CD4-positive, CD25-positive, alpha-beta regulatory T cell (primary cell): ENCODE data around the gene OSBPL2. TPM values are rescaled to one million over a fixed set of nuclear protein-coding genes. Genes with fewer than 3 reads are reported as not detected.

ENCODE experiments used
- ATAC-seq, 2 donors: fragments of 150-1000 bp; cut with Tn5 transposase; one replicate each; pipeline ENCODE4 v1.10.0; 2021; ENCODE audit warnings: low read depth in 2 of 2, moderate number of reproducible peaks in 2 of 2, moderate library complexity in 1 of 2
- DNase-seq, 3 donors: peaks; one replicate each; pipeline versions ENCODE4 v3.0.0 to v3.0.0-alpha.2; 2012 to 2022; ENCODE audit warnings: mixed read lengths in 1 of 3
- H3K27ac ChIP-seq: one replicate; pipeline ENCODE4 v1.7.0; 2013; ENCODE audit warnings: mild to moderate bottlenecking, low read length; ENCODE audit not compliant: insufficient read depth, poor library complexity, severe bottlenecking
- H3K27me3 ChIP-seq: one replicate; pipeline ENCODE4 v1.7.0; 2013; ENCODE audit warnings: low read length; ENCODE audit not compliant: control insufficient read depth, insufficient read depth
- H3K36me3 ChIP-seq: one replicate; pipeline ENCODE4 v1.7.0; 2013; ENCODE audit warnings: mild to moderate bottlenecking, low read length, moderate library complexity; ENCODE audit not compliant: control insufficient read depth, insufficient read depth
- H3K4me1 ChIP-seq: 2 replicates; pipeline ENCODE4 v1.7.0; 2013; ENCODE audit warnings: mild to moderate bottlenecking, low read length; ENCODE audit not compliant: insufficient read depth, control insufficient read depth, poor library complexity, severe bottlenecking
- H3K4me3 ChIP-seq: one replicate; pipeline ENCODE4 v1.7.0; 2013; ENCODE audit warnings: low read depth, mild to moderate bottlenecking, low read length, moderate library complexity
- H3K9me3 ChIP-seq, 2 experiments: 1 replicate in 1 of 2; 2 replicates in 1 of 2; pipeline ENCODE4 v1.7.0; 2013; ENCODE audit warnings: low read length in 2 of 2, mild to moderate bottlenecking in 1 of 2, moderate library complexity in 1 of 2; ENCODE audit not compliant: control insufficient read depth in 2 of 2
- H3K27ac Mint-ChIP-seq, 3 donors: one replicate each; pipeline ENCODE4 v1.8.0; 2020 to 2022; ENCODE audit warnings: mild to moderate bottlenecking in 3 of 3, mixed read lengths in 3 of 3, moderate library complexity in 2 of 3
- H3K27me3 Mint-ChIP-seq: one replicate; pipeline ENCODE4 v1.8.0; 2022; ENCODE audit warnings: mild to moderate bottlenecking, mixed read lengths
- H3K36me3 Mint-ChIP-seq: one replicate; pipeline ENCODE4 v1.8.0; 2020; ENCODE audit warnings: mixed read lengths
- H3K4me1 Mint-ChIP-seq, 4 donors: one replicate each; pipeline ENCODE4 v1.8.0; 2020 to 2022; ENCODE audit warnings: mixed read lengths in 4 of 4, mild to moderate bottlenecking in 1 of 4
- H3K4me3 Mint-ChIP-seq, 4 donors: one replicate each; pipeline ENCODE4 v1.8.0; 2020 to 2022; ENCODE audit warnings: mild to moderate bottlenecking in 4 of 4, mixed read lengths in 4 of 4, moderate library complexity in 3 of 4
- H3K9me3 Mint-ChIP-seq, 7 donors: one replicate each; pipeline ENCODE4 v1.8.0; 2020 to 2022; ENCODE audit warnings: mixed read lengths in 7 of 7, mild to moderate bottlenecking in 3 of 7, moderate library complexity in 2 of 7
- polyA plus RNA-seq, 4 donors: library from polyadenylated mRNA; unstranded; fragments of 300-500 nt; fragmentation: Illumina TruSeq; gene quantifications; one replicate each; pipeline ENCODE4 v1.2.3, GENCODE V29; 2021
- total RNA-seq: library from RNA; stranded (reverse); gene quantifications from one replicate; pipeline ENCODE4 v1.2.3, GENCODE V29; 2022

Gene OSBPL2
- total and polyA plus RNA-seq, 5 donors from 2014 or later = 19.3 to 85.2 (median 23.2) TPM

DNA sequence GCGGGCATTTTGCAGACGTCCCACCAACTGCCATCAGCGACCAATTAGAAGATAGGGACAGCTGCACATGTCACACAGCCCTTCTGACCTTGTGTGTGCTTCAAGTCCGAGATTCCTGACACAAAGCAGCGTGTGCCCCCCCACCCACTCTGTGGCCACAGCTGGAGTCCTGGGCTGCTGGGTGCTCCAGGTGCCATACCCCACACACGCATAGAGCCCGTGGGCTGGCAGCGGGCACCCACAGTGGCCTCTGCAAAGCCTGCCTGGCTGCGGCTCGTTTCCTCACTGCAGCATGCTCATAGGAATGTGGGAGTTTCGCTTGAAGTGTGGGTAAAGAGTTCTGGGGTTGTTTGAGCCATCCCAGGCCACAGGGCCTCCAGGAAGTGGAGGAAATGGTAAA is 62.0 kb downstream of the OSBPL2 start:
- ATAC-seq = no peak

GRCh38 chr20:62301111-62301668 is 62.9 kb downstream of the OSBPL2 start:
- Histone ChIP-seq H3K27me3 (no peaks in the 10 kb centered on the region), H3K9me3 (no peaks in the 10 kb centered on the region), H3K4me1 (peaks cover 31% of the 10 kb centered on the region), H3K27ac (peak overlapping the region; percentile 92), H3K36me3 (peaks cover 18% of the 10 kb centered on the region), H3K4me3 (no peak overlapping the region)
- peaks cover 5 to 31% (median 15%) of the 10 kb centered on the region in 4 donors for H3K4me1 Mint-ChIP-seq
- ATAC-seq (no peak), DNase-seq (no peak)
- H3K36me3 Mint-ChIP-seq = peaks cover 6% of the 10 kb centered on the region
- no peaks in the 10 kb centered on the region for H3K27me3 Mint-ChIP-seq
- H3K4me3 Mint-ChIP-seq = peak overlapping the region; percentile 9 to 97 (median 75)
- H3K9me3 Mint-ChIP-seq = no peaks in the 10 kb centered on the region
- H3K27ac Mint-ChIP-seq = peak overlapping the region in 2 of 3 donors; percentile 40 to 93

More for the DNA sequence above, 62.0 kb downstream of the OSBPL2 start:
- Histone ChIP-seq H3K27me3 (no peaks in the 10 kb centered on the region), H3K4me1 (peaks cover 25% of the 10 kb centered on the region), H3K4me3 (no peak overlapping the region), H3K36me3 (peaks cover 17% of the 10 kb centered on the region), H3K9me3 (no peaks in the 10 kb centered on the region), H3K27ac (no peak overlapping the region)
- H3K36me3 Mint-ChIP-seq = peaks cover 3% of the 10 kb centered on the region
- H3K4me3 Mint-ChIP-seq = no peak overlapping the region
- DNase-seq = no peak
- no peaks in the 10 kb centered on the region for H3K27me3 Mint-ChIP-seq
- no peaks in the 10 kb centered on the region for H3K9me3 Mint-ChIP-seq
- H3K4me1 Mint-ChIP-seq = peaks cover 5 to 25% (median 14%) of the 10 kb centered on the region in 4 donors
- H3K27ac Mint-ChIP-seq = no peak overlapping the region

- Mint-ChIP-seq H3K27me3 (no peaks in the 10 kb centered on the region), H3K36me3 (peaks cover 6% of the 10 kb centered on the region), H3K27ac (peak overlapping the region; percentile 93 to 100 (median 98)), H3K9me3 (no peaks in the 10 kb centered on the region), H3K4me3 (peak overlapping the region; percentile 87 to 97 (median 96)), H3K4me1 (peaks cover 5 to 31% (median 15%) of the 10 kb centered on the region in 4 donors)
- ATAC-seq (peak; percentile 48 to 52), DNase-seq (peak; percentile 74 to 95 (median 82))
- H3K36me3 ChIP-seq = peaks cover 23% of the 10 kb centered on the region
- no peaks in the 10 kb centered on the region for H3K27me3 ChIP-seq
- peak overlapping the region; percentile 92 for H3K27ac ChIP-seq
- H3K9me3 ChIP-seq = no peaks in the 10 kb centered on the region
- H3K4me1 ChIP-seq = peaks cover 31% of the 10 kb centered on the region
- peak overlapping the region; percentile 59 for H3K4me3 ChIP-seq
These were observed 63.5 kb downstream of the OSBPL2 start for GRCh38 chr20:62301773-62302340.

DNA sequence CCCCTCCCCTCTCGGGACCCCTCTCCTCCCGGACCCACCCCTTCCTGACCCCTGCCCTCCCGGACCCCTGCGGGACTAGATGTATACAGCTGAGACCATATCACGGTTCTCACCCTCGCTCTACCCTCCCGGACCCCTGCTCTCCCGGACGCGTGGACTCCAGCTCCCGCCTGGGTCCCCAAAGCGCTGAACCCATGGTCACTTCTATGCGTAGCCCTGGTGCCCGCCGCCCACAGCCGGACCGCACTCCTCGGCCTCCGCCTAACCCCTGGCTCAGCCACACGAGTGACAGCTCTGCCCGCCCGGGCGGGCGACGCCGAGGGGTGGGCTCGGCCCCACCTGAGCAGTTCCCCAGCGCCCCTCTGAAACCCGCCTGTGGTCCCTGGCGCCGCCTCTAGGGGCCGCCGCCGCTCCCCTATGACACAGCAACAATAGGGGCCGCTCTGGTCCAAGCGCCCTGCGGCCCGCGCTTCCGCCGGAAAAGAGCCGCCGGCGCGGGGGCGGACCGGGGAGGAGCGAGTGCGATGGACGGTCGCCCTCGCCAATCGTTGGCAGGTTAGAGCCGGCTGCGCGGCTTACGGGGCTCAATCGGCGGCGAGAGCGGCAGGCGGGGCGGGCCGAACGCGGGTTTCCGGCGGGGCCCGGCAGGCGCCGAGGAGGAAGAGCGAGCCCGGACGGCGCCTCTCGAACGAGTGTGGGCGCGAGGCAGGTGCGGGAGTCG is 64.2 kb downstream of the OSBPL2 start, which contains the start of gene ADRM1:
TSS of gene ADRM1 (plus strand) at position 657 of the 721 bp plus-strand sequence. CDS start 572 bp downstream, outside the sequence.
- peak within 1 kb of the TSS; percentile 87 to 97 (median 96) for H3K4me3 Mint-ChIP-seq
- H3K4me1 ChIP-seq = peaks cover 31% of the 10 kb centered on the region
- H3K4me3 ChIP-seq = peak within 1 kb of the TSS; percentile 70
- ATAC-seq (peak; percentile 91 to 94), DNase-seq (peak; percentile 92 to 97 (median 97))
- peaks cover 6% of the 10 kb centered on the region for H3K36me3 Mint-ChIP-seq
- H3K27me3 Mint-ChIP-seq = no peaks in the 10 kb centered on the region
- peak within 1 kb of the TSS; percentile 93 to 100 (median 98) for H3K27ac Mint-ChIP-seq
- H3K27ac ChIP-seq = peak within 1 kb of the TSS; percentile 92
- H3K4me1 Mint-ChIP-seq = peaks cover 5 to 31% (median 15%) of the 10 kb centered on the region in 4 donors
- H3K27me3 ChIP-seq = no peaks in the 10 kb centered on the region
- H3K36me3 ChIP-seq = peaks cover 29% of the 10 kb centered on the region
- no peaks in the 10 kb centered on the region for H3K9me3 Mint-ChIP-seq
- H3K9me3 ChIP-seq = no peaks in the 10 kb centered on the region

DNA sequence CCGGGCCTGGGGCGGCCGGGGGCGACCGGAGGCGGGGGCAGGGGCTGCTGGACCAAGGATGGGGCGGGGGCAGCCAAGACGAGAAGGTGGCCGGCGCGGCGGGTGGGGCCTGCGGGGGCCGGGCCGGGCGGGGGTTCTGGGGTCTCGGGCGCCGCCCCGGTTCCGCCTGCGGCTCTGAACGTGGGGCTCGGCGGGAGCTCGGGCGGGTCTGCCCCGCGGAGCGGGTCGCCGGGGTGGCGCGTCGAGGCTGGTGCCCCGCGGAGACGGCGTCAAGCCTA is 64.7 kb downstream of the OSBPL2 start:
- Histone ChIP-seq H3K4me1 (peaks cover 31% of the 10 kb centered on the region), H3K27ac (peak overlapping the region; percentile 65), H3K27me3 (no peaks in the 10 kb centered on the region), H3K36me3 (peaks cover 32% of the 10 kb centered on the region), H3K9me3 (no peaks in the 10 kb centered on the region), H3K4me3 (no peak overlapping the region)
- peaks cover 5 to 31% (median 15%) of the 10 kb centered on the region in 4 donors for H3K4me1 Mint-ChIP-seq
- ATAC-seq = no peak
- H3K4me3 Mint-ChIP-seq = peak overlapping the region; percentile 87 to 97 (median 96)
- H3K27ac Mint-ChIP-seq = peak overlapping the region in 2 of 3 donors; percentile 93 to 98
- H3K27me3 Mint-ChIP-seq = no peaks in the 10 kb centered on the region
- H3K9me3 Mint-ChIP-seq = no peaks in the 10 kb centered on the region
- DNase-seq = no peak
- H3K36me3 Mint-ChIP-seq = peaks cover 6% of the 10 kb centered on the region

GRCh38 chr20:62303340-62304226 is 65.3 kb downstream of the OSBPL2 start:
- H3K36me3 ChIP-seq = peaks cover 38% of the 10 kb centered on the region
- peak overlapping the region; percentile 65 for H3K27ac ChIP-seq
- H3K9me3 Mint-ChIP-seq = no peaks in the 10 kb centered on the region
- peaks cover 7% of the 10 kb centered on the region for H3K36me3 Mint-ChIP-seq
- peak overlapping the region; percentile 70 for H3K4me3 ChIP-seq
- no peaks in the 10 kb centered on the region for H3K27me3 ChIP-seq
- ATAC-seq (no peak), DNase-seq (peak in 1 of 3 donors; percentile 34)
- H3K9me3 ChIP-seq = no peaks in the 10 kb centered on the region
- peak overlapping the region; percentile 86 to 92 (median 90) for H3K4me3 Mint-ChIP-seq
- H3K4me1 ChIP-seq = peaks cover 31% of the 10 kb centered on the region
- peaks cover 5 to 31% (median 15%) of the 10 kb centered on the region in 4 donors for H3K4me1 Mint-ChIP-seq
- peak overlapping the region; percentile 74 to 88 (median 81) for H3K27ac Mint-ChIP-seq
- no peaks in the 10 kb centered on the region for H3K27me3 Mint-ChIP-seq
